A549 (cell line): ENCODE data around the gene MAL.

Experiments
- CEBPB ChIP-seq, 2 experiments: fragments of >200 bp in 1 of 2; sonication (Bioruptor Twin) in 1 of 2; formaldehyde crosslinking in 1 of 2; IDR thresholded peaks; 2 replicates each; pipeline ENCODE4 v1.6.1; 2012 to 2016
- CHD2 ChIP-seq: fragments of 150-350 bp; IDR thresholded peaks from 2 replicates; pipeline ENCODE4 v1.6.1; 2014; ENCODE audit warnings: low read length; ENCODE audit not compliant: partially characterized antibody
- EP300 ChIP-seq, 2 experiments: fragments of >200 bp; sonication (Bioruptor Twin); formaldehyde crosslinking; IDR thresholded peaks; 2 replicates in 1 of 2; 3 replicates in 1 of 2; pipeline ENCODE4 v1.6.1; 2016 to 2017
- ESRRA ChIP-seq: fragments of 150-350 bp; IDR thresholded peaks from 2 replicates; pipeline ENCODE4 v1.6.1; 2014; ENCODE audit warnings: mild to moderate bottlenecking, low read length, borderline replicate concordance
- GATA3 ChIP-seq: IDR thresholded peaks from 2 replicates; pipeline ENCODE4 v1.6.1; 2012; ENCODE audit warnings: borderline replicate concordance
- MAZ ChIP-seq: fragments of 150-350 bp; IDR thresholded peaks from 2 replicates; pipeline ENCODE4 v1.6.1; 2014; ENCODE audit warnings: antibody characterized with exemption, low read depth, low read length, borderline replicate concordance
- POLR2A ChIP-seq: IDR thresholded peaks from 2 replicates; pipeline ENCODE4 v1.6.1; 2012; ENCODE audit warnings: mild to moderate bottlenecking, low read length
- RFX5 ChIP-seq: fragments of 450-650 bp; IDR thresholded peaks from 2 replicates; pipeline ENCODE4 v1.7.1; 2014; ENCODE audit warnings: antibody characterized with exemption, mild to moderate bottlenecking, moderate library complexity
- RNF2 ChIP-seq: fragments of 200-600 bp; sonication (generic); IDR thresholded peaks from 2 replicates; pipeline ENCODE4 v1.6.1; 2016; ENCODE audit warnings: low read depth, mild to moderate bottlenecking, antibody characterized with exemption, moderate library complexity, borderline replicate concordance
- SMC3 ChIP-seq: fragments of >200 bp; sonication (Bioruptor Twin); formaldehyde crosslinking; IDR thresholded peaks from 3 replicates; pipeline ENCODE4 v1.6.1; 2018; ENCODE audit warnings: inconsistent platforms
- SREBF2 ChIP-seq: fragments of 450-650 bp; IDR thresholded peaks from 2 replicates; pipeline ENCODE4 v1.6.1; 2014; ENCODE audit warnings: mild to moderate bottlenecking, moderate library complexity
- TF ChIP-seq, protein P1 (sequence below): fragments of >200 bp; sonication (Bioruptor Twin); formaldehyde crosslinking; IDR thresholded peaks from 3 replicates; pipeline ENCODE4 v1.5.1; 2016
- TF ChIP-seq, protein P2 (sequence below): fragments of 200-600 bp; sonication (generic); IDR thresholded peaks from 2 replicates; pipeline ENCODE4 v1.6.1; 2016; ENCODE audit warnings: antibody characterized with exemption, mild to moderate bottlenecking, moderate library complexity
- TF ChIP-seq, protein P3 (sequence below): fragments of >200 bp; sonication (Bioruptor Twin); formaldehyde crosslinking; IDR thresholded peaks from 3 replicates; pipeline ENCODE4 v1.6.1; 2016

DNA sequence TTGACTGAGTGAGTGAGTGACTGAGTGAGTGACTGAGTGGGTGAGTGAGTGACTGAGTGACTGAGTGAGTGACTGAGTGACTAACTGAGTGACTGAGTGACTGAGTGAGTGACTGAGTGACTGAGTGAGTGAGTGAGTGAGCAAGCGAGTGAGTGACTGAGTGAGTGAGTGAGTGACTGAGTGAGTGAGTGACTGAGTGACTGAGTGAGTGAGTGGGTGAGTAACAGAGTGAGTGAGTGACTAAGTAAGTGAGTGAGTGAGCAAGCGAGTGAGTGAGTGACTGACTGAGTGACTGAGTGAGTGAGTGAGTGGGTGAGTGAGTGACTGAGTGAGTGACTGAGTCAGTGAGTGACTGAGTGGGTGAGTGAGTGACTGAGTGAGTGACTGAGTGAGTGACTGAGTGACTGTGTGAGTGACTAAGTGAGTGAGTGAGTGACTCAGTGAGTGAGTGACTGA is 11.9 kb downstream of the MAL start:
- TF ChIP-seq MAZ: no peak
- TF ChIP-seq, protein P1, sequence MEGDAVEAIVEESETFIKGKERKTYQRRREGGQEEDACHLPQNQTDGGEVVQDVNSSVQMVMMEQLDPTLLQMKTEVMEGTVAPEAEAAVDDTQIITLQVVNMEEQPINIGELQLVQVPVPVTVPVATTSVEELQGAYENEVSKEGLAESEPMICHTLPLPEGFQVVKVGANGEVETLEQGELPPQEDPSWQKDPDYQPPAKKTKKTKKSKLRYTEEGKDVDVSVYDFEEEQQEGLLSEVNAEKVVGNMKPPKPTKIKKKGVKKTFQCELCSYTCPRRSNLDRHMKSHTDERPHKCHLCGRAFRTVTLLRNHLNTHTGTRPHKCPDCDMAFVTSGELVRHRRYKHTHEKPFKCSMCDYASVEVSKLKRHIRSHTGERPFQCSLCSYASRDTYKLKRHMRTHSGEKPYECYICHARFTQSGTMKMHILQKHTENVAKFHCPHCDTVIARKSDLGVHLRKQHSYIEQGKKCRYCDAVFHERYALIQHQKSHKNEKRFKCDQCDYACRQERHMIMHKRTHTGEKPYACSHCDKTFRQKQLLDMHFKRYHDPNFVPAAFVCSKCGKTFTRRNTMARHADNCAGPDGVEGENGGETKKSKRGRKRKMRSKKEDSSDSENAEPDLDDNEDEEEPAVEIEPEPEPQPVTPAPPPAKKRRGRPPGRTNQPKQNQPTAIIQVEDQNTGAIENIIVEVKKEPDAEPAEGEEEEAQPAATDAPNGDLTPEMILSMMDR: no peak
- TF ChIP-seq GATA3: no peak
- no peak for TF ChIP-seq EP300 (IDR thresholded peaks at IDR 0.05)
- TF ChIP-seq RFX5: no peak
- TF ChIP-seq RNF2: no peak
- TF ChIP-seq POLR2A: no peak
- TF ChIP-seq SREBF2: no peak
- no peak for TF ChIP-seq CEBPB (IDR thresholded peaks at IDR 0.05)
- no peak for TF ChIP-seq ESRRA
- TF ChIP-seq, protein P2, sequence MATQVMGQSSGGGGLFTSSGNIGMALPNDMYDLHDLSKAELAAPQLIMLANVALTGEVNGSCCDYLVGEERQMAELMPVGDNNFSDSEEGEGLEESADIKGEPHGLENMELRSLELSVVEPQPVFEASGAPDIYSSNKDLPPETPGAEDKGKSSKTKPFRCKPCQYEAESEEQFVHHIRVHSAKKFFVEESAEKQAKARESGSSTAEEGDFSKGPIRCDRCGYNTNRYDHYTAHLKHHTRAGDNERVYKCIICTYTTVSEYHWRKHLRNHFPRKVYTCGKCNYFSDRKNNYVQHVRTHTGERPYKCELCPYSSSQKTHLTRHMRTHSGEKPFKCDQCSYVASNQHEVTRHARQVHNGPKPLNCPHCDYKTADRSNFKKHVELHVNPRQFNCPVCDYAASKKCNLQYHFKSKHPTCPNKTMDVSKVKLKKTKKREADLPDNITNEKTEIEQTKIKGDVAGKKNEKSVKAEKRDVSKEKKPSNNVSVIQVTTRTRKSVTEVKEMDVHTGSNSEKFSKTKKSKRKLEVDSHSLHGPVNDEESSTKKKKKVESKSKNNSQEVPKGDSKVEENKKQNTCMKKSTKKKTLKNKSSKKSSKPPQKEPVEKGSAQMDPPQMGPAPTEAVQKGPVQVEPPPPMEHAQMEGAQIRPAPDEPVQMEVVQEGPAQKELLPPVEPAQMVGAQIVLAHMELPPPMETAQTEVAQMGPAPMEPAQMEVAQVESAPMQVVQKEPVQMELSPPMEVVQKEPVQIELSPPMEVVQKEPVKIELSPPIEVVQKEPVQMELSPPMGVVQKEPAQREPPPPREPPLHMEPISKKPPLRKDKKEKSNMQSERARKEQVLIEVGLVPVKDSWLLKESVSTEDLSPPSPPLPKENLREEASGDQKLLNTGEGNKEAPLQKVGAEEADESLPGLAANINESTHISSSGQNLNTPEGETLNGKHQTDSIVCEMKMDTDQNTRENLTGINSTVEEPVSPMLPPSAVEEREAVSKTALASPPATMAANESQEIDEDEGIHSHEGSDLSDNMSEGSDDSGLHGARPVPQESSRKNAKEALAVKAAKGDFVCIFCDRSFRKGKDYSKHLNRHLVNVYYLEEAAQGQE: no peak
- TF ChIP-seq CHD2: no peak
- no peak for TF ChIP-seq SMC3
- TF ChIP-seq, protein P3, sequence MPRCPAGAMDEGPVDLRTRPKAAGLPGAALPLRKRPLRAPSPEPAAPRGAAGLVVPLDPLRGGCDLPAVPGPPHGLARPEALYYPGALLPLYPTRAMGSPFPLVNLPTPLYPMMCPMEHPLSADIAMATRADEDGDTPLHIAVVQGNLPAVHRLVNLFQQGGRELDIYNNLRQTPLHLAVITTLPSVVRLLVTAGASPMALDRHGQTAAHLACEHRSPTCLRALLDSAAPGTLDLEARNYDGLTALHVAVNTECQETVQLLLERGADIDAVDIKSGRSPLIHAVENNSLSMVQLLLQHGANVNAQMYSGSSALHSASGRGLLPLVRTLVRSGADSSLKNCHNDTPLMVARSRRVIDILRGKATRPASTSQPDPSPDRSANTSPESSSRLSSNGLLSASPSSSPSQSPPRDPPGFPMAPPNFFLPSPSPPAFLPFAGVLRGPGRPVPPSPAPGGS: no peak
